DND-41 (cell line): ENCODE measurements around the gene ITPR2.

Experiments used
- EZH2 ChIP-seq: IDR thresholded peaks from 3 replicates; pipeline ENCODE4 v1.6.1; 2012; ENCODE audit warnings: borderline replicate concordance, low read depth, mild to moderate bottlenecking, moderate library complexity, low read length, inconsistent platforms; ENCODE audit not compliant: severe bottlenecking
- TF ChIP-seq, protein P1 (sequence below): IDR thresholded peaks from 2 replicates; pipeline ENCODE4 v1.5.1; 2012; ENCODE audit warnings: borderline replicate concordance, low read length, moderate library complexity, mild to moderate bottlenecking; ENCODE audit not compliant: poor library complexity, severe bottlenecking; ENCODE audit errors: extremely low read depth

DNA sequence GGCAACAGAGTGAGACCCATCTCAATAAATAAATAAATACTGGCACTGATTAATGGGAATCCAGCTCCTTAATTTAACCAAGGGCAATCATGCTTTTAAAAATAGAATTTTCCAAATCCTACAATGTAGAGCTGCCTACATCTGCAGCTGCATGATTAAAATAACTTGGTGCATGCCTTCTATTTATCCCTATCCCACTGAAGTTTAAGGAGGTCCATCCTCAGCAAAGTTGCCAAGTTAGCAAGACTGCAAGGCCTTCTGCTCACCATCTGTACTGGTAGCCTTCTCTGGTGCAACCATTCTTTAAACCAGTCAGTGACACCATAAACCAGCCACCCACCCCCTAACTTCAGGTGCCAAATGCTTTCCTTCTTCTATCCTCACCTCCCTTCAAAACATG lies 226.1 kb downstream of the ITPR2 start:
- TF ChIP-seq, protein P1, sequence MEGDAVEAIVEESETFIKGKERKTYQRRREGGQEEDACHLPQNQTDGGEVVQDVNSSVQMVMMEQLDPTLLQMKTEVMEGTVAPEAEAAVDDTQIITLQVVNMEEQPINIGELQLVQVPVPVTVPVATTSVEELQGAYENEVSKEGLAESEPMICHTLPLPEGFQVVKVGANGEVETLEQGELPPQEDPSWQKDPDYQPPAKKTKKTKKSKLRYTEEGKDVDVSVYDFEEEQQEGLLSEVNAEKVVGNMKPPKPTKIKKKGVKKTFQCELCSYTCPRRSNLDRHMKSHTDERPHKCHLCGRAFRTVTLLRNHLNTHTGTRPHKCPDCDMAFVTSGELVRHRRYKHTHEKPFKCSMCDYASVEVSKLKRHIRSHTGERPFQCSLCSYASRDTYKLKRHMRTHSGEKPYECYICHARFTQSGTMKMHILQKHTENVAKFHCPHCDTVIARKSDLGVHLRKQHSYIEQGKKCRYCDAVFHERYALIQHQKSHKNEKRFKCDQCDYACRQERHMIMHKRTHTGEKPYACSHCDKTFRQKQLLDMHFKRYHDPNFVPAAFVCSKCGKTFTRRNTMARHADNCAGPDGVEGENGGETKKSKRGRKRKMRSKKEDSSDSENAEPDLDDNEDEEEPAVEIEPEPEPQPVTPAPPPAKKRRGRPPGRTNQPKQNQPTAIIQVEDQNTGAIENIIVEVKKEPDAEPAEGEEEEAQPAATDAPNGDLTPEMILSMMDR = no peak
- no peak for TF ChIP-seq EZH2
